Activated CD4-positive, alpha-beta T cell treated with anti-CD3 and anti-CD28 coated beads, Interleukin-2, amount 50 U/mL, for 4 hours (primary cell): ENCODE results near the gene ATXN10.

Experiments used
- DNase-seq, 2 experiments: peaks; one replicate each; pipeline ENCODE4 v3.0.0-alpha.2; 2020

Gene ATXN10

GRCh38 chr22:45882881-45883810 is 211.5 kb downstream of the ATXN10 start:
- DNase-seq = no peak

GRCh38 chr22:45883811-45884170 is 212.2 kb downstream of the ATXN10 start:
- DNase-seq = no peak

GRCh38 chr22:45884201-45885062 is 212.8 kb downstream of the ATXN10 start:
- DNase-seq = no peak

GRCh38 chr22:45885171-45885840 is 213.7 kb downstream of the ATXN10 start:
- no peak for DNase-seq

GRCh38 chr22:45885941-45886395 is 214.3 kb downstream of the ATXN10 start:
- DNase-seq = no peak

- DNase-seq = no peak
Measured at GRCh38 chr22:45886540-45886939, 214.9 kb downstream of the ATXN10 start.

- no peak for DNase-seq
Measured at GRCh38 chr22:45887202-45888131, 215.8 kb downstream of the ATXN10 start.

GRCh38 chr22:45888221-45889092 is 216.8 kb downstream of the ATXN10 start:
- no peak for DNase-seq

- DNase-seq = no peak
Measured at GRCh38 chr22:45889093-45889538, 217.5 kb downstream of the ATXN10 start.

GRCh38 chr22:45889539-45890350 is 218.1 kb downstream of the ATXN10 start:
- no peak for DNase-seq

GRCh38 chr22:45890351-45890635 is 218.7 kb downstream of the ATXN10 start:
- DNase-seq = no peak

- DNase-seq = no peak
Measured at GRCh38 chr22:45891021-45891421, 219.4 kb downstream of the ATXN10 start.

- DNase-seq = no peak
Measured at GRCh38 chr22:45891471-45891995, 219.9 kb downstream of the ATXN10 start.

- no peak for DNase-seq
Measured at GRCh38 chr22:45891996-45892621, 220.5 kb downstream of the ATXN10 start.

- no peak for DNase-seq
Measured at GRCh38 chr22:45892681-45893461, 221.2 kb downstream of the ATXN10 start.

- DNase-seq = no peak
Measured at GRCh38 chr22:45893516-45893915, 221.9 kb downstream of the ATXN10 start.
